GM18519 (cell line): ENCODE measurements around the gene APOBEC3G.
"Not testable (repeated sequence)": the region's sequence is repeated elsewhere in the genome, so short reads cannot be mapped to it uniquely, and the experiment has no call there.

Experiments
- ATAC-seq: cut with Tn5 transposase; IDR thresholded peaks from one replicate; pipeline ENCODE4 v1.9.1; 2021; ENCODE audit warnings: mild to moderate bottlenecking, moderate library complexity; ENCODE audit not compliant: unreplicated experiment, low FRiP score

Gene APOBEC3G

DNA sequence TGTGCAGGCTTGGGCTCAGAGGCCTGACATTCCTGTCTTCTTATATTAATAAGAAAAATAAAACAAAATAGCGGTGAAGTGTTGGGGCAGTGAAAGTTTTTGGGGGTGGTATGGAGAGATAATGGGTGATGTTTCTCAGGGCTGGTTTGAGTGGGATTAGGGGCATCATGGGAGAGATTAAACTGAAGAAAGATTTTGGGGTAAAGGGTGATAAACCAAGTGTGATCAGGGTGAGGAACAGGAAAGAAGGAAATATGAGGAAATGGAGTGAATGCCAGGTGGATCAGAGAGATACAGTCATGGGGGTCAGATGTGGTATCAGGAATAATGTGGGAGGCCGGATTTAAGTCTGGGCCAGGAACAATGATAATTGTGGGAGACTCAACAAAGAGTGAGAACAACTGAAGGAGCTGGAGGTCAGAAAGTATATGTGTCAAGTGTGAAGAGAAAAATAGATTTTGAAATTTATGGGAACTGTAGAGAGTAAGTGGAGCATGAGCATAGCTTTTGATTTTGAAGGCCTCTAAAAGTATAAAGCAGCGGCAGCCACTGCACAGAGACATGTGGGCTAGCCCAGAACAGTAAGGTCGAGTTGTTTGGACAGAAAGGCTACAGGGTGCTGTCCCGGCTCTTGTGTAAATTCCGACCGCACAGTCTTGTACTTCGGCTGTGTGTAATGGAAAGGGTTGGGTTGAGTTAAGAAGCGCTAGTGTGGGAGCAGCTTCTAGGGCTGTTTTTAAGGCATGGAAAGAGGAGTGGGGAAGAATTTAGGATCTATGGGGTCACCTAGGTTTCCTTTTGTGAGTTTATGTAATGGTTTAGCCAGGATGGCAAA is 10.4 kb upstream of the APOBEC3G start:
- ATAC-seq, result not testable (repeated sequence)

DNA sequence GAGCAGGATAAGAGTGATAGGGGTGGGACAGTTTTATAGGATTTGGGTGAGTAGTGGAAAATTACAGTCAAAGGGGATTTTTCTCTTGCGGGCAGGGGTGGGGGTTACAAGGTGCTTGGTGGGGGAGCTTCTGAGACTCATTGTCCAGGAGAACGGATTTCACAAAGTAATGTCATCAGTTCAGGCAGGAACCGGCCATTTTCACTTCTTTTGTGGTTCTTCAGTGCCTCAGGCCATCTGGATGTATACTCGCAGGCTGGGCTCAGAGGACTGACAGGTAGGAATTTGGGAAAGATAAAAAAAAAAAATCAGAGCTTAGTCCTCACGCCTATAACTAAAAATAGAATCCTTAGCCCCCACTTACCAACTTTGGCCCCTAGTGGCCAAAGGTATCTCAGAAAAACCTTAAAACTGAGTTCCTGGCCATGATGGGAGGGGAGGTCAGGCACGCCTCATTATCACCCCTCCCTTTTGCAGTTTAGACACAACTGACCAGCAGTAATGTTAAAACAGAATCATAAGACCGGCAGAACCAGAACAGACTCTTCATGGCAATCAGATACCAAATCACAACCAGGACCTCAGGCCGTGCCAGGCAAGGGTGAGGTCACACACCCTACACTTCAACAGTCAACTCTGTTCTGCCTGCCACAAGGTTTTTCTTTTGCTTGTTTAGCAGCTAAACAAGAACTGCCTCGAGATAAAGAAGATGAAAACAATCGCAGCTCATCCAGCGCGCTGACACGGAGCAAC is 8.9 kb upstream of the APOBEC3G start:
- no peak for ATAC-seq

DNA sequence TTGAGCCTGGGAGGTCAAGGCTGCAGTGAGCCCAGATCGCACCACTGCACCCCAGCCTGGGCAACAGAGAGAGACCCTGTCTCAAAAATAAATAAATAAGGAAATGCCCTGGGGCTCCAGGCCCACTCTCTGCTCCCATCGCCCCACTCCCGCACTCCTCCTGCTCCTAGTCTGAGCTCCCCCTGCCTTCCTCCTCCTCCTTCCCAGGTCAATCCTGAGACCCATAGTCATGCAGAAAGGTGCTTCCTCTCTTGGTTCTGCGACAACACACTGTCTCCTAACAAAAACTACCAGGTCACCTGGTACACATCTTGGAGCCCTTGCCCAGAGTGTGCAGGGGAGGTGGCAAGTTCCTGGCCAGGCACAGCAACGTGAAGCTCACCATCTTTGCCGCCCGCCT is 6.9 kb upstream of the APOBEC3G start:
- ATAC-seq, result no peak

DNA sequence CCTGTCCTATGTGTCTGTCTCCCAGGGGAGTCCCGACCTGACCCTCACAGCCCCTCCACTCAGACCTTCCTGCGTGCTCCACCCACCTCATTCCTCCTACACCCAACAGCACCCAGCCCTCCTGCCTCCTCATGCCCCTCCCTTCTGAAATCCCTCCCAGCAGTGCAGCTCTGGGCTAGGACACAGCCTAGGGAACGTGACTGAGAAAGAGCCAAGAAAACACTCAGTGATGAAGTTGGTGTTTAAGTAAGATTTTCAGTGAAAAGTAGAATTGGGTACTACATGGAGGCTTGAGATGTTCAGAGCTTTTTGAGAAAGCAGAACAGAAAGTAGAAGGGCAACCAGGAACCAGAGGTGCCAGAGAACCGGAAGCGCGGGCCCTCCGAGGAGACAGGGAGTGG is 4.5 kb upstream of the APOBEC3G start:
- not testable (repeated sequence) for ATAC-seq

DNA sequence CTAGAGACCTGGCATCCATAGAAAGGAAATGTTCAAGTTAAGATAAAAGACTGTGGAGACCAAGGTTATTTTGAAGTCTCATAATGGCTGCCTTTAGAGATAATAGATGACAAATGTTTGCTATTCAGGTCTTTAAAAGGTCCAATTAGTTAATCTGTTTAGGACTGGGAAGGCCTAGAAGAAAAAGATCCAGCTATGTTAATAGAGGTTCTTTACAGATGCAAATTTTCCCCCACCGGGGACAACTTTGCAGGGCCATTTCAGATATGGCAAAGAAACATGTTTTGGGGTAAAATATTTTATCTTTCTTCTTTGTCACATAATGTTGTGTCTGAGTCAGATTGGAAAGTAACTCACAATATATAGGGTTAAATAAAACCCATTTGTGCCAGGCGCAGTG is 3.1 kb upstream of the APOBEC3G start:
- no peak for ATAC-seq

DNA sequence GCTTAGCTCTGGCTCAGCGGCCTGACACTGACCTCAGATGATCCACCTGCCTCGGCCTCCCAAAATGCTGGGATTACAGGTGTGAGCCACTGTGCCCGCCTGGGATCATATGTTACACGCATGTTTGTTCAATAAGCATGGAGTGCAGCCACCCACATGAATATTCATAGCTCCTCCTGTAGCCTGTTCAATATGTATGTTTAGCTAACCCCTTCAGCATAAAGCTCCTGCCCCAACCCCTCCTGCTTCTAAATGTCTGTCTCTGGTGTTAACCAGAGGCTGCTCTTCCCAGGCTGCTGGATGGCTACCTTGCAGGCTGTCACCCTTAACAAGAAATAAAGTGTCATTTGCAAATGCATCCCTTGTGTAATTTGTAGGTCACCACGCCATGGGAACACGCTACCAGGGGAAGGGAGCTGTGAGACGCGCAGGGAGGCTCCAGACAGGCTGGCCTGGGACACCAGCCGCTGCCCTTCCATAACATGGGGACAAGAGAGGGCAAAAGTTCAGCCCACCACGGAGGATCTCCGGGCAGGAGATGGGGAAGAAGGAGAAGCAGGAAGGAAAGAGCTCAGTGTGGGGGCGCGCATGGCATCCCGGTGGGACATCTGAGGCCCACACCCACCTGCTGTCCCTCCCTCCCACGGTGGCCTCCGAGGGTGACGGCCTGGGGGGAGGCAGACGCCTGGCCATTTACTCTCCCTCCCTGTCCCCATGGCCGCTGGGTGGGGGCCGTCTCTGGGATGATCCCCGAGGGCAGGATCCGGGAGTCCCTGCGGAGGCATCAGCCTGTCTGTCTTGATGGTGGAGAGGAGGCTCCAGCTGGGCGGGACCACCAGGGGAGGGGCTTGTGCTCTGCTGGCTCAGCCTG is 685 bp upstream of the APOBEC3G start:
- ATAC-seq, result not testable (repeated sequence)

DNA sequence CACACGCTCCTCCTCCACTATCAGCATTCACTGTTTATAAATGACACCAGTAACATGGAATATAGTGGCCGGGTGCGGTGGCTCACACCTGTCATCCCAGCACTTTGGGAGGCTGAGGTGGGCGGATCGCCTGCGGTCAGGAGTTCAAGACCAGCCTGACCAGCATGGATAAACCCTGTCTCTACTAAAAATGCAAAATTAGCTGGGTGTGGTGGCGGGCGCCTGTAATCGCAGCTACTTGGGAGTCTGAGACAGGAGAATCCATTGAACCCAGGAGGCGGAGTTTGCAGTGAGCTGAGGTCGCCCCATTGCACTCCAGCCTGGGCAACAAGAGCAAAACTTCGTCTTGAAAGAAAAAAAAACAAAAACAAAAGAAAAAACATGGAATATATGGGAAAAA is 837 bp downstream of the APOBEC3G start:
- not testable (repeated sequence) for ATAC-seq

DNA sequence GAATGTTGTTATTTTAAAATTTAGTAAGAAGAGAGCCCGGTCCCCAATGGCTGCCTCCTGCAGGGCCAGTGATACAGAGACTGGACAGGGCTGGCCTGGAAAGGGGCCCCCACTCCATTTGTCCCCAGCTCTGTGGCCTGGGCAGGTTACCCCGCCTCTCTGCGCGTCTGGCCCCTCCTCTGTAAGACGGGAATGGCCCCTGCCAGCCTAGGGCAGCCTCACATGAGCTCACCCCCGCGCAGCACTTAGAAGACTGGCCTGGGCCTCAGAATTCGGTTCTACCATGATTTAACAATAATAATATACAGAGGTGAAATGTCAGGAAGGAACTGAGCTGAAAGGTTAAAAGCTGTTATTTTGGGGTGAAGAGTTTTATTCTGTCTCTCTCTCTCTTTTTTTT is 1.3 kb downstream of the APOBEC3G start:
- no peak for ATAC-seq

DNA sequence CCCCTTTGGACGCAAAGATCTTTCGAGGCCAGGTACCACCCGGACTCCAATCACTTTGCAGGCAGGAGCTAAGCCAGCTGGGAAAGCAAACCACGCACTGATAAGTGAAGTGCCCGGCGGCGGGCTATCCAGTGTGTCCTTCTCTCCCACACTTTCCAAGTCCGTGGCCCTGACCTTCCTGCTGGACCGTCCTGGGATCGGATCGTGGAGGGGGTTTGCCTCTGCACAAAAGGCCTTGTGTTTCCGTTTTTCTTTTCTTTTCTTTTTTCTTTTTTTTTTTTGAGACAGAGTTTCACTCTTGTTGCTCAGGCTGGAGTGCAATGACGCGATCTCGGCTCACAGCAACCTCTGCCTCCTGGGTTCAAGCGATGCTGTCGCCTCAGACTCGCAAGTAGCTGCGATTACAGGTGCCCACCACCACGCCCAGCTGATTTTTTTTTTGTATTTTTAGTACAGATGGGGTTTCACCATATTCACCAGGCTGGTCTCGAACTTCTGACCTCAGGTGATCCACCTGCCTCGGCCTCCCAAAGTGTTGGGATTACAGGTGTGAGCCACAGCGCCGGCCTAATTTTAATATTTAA is 2.1 kb downstream of the APOBEC3G start:
- not testable (repeated sequence) for ATAC-seq

DNA sequence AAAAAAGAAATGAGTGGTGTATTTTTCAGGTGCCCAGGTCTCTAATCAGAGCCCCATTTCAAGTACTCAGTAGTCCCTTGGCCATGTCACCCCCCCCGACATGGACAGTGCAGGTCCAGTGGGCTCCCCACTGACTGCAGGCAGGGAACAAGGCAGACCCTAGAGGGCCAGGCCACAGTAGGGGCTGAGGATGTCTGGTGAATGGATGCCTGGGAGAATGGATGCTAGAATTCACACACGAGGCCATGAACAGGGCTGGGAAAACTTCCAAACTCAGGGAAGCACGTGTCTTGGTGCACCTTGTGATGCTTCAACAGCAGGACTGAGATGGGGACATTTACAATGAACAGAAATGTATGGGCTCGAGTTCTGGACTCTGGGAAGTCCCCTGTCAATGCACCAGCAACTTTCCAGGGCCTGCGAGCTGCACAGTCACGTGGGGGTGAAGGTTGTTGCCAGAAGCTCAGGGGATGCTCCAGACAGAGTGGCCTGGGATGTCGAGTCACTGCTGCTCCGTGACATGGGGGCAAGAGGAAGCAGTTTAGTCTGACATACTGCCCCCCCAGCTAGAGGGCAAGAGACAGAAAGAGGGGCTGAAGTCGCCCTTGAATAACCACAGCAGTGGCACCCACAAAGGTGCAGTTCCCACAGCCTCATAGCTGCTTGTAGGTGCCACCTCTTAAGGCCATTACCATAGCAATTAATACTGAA is 3.1 kb downstream of the APOBEC3G start:
- ATAC-seq, result no peak

DNA sequence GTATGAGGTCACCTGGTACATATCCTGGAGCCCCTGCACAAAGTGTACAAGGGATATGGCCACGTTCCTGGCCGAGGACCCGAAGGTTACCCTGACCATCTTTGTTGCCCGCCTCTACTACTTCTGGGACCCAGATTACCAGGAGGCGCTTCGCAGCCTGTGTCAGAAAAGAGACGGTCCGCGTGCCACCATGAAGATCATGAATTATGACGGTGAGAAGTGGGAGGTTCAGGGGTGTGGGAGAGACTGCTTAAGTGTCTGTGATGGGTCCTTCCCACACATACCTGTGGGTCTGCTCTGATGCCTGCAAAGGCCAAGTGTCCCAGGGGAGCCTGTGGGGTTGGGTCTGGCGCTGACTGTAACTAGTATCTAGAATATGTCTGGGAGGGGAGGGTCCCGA is 3.9 kb downstream of the APOBEC3G start:
- no peak for ATAC-seq

DNA sequence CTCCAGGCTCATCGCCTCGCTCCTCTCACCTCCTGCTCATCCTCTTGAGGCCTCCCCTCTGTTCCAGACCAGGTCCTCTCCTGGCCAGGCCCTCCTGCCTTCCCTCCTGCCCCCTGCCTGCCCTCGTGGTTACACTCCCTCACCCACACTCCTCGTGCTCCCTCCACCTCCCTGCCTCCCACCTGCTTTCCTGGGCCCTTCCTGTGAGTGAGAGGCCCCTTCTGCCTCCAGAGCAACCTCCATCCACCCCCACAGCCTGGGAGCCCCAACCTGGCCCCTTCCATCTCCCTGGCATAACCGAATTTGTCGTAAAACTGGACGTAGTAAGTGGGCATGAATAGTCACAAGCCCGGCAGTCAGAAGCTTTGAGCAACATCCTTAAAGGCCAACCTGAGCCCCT is 4.5 kb downstream of the APOBEC3G start:
- no peak for ATAC-seq

DNA sequence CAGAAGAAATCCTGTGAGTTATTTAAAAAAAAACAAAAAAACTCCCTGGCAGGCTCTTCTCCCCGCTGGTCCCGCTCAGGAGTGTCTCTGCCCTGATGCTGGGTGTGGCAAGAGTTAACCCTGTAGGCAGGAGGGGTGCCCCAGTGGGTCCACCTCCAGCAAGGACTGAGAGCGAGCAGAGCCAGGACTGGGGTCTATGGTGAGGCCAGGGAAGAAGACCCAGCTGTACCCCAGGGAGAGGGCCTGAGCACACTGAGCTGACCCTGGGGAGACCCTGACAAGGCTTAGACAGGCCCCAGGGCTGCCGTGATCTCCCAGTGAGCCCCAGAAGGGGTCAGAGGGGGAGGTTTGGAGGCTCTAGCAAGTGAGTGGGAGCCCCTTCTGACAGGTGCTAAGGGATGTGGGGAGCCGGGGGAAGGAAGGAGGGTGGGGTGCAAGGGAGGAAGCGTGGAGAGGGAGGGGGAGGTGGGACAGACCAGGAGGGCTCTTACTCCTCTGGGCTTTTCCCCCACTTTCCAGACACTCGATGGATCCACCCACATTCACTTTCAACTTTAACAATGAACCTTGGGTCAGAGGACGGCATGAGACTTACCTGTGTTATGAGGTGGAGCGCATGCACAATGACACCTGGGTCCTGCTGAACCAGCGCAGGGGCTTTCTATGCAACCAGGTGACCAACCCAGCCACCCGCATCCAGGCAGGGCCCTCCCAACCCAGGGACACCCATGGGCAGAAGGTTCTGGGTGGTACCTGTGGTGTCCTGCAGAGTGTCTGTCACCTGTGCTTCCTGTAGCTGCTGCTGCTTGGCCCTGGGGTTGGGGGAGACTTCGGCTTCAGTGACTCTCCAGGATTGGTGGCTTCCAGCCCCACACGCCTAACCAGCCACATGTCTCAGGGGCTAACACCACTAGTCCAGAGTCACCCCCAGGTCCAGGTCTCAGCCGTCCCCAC is 6.4 kb downstream of the APOBEC3G start:
- ATAC-seq, result no peak

DNA sequence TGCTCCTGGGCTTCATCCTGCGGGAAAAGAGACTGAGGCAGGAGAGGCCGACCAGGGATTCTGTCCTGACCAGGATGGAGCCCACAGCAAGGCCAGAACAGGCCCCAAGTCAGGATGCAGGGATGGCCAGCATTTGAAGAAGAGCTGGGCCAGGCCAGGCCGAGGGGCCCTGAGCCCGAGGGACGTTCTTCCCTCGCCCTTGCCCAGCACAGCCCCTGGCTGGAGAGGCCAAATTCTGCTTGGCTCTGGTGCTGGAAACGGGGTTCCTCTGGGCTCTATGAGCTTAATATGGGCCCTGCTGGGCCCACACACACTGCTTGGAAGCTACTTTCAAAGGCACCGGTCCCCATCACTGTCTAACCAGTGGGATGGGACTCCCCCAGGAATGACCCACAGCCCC is 7.6 kb downstream of the APOBEC3G start:
- ATAC-seq, result no peak

DNA sequence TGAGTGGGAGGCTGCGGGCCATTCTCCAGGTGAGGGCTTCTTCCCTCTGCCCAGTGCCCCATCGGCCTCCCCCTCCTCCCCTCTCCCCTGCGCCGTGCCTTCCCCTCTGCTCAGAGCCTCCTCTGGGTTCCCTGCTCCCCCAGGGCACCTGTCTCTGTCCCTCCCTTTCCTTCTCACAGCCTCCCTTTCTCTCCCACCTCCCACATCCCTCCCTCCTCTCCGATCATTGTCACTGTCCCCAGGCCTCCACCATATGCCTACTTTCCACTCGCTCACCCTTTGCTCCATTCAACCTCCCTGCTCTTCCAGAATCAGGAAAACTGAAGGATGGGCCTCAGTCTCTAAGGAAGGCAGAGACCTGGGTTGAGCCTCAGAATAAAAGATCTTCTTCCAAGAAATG is 10.0 kb downstream of the APOBEC3G start:
- no peak for ATAC-seq

DNA sequence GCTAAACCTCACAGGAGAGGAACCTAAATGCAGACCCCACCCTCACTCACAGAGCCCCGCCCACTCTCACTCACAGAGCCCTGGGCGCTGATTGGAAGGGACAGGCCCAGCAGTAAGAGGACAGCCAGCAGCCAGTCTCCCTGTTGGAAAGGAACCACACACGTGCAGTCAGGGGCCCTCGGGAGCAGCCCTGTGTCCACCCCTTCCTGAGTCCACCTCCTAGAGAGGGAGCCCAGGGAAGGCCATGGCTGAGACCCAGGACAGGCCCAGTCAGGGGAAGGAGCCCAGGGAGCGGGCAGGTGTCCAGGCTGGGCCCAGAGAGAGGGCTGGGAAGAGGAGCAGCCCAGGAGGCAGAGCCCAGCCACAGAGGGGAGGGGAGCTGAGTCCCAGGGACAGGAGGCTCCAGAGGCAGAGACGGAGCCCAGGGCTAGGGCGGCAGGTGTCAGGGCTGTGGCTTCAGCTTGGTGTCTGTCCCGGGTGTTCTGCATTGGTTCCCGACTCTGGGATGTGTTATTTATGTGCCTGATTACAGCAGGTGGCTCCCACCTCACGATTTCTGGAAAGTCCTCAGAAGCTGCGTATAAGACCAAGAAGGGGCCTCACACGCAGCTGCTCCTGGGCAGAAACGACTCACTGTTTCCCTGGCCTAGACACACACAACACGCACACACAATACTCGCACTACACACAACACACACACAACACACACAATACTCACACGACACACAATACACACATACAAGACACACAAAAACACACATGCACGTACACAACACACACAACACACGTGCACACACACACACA is 11.0 kb downstream of the APOBEC3G start:
- ATAC-seq, result no peak

DNA sequence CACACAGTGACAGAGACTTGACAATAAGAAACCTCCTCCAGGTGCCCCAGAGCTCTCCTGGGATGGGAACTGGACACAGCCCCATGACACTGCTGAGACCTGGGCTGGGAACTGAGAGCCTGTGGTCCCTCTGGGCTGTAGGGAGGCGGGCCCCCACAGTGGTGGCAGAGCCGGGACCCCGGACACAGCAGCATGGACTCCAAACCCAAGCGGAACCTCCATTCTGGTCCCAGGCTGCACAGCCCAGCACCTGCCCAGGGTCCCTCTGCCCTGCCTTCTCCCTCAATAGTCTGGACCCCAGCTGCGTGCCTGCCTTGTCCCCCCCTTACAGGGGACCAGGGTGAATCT is 11.6 kb downstream of the APOBEC3G start:
- no peak for ATAC-seq

DNA sequence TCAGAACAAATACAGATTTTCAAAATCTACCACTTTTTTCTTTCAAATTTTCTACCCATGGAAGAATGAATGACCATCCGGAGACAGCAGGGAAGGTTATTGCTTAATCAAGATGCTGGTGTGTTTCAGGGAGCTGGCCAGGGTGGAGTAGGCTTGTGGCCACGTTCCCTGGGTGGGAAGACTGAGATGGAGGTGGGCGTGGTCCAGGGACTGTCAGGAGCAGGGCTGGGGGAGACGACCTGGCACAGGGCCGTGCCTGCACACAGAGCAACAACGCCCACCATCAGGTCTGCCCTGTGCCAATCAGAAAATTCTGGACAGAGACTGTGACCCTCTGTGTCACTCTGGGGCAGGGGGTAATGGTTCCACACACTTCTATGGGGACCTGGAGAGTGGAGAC is 12.9 kb downstream of the APOBEC3G start:
- no peak for ATAC-seq
